GM21360 (cell line): Measurements from ENCODE around the gene ZNF678.
"Not testable (repeated sequence)": the region's sequence is repeated elsewhere in the genome, so short reads cannot be mapped to it uniquely, and the experiment has no call there.

Source experiments
- ATAC-seq: cut with Tn5 transposase; IDR thresholded peaks from one replicate; pipeline ENCODE4 v1.9.1; 2021; ENCODE audit warnings: mild to moderate bottlenecking, moderate library complexity; ENCODE audit not compliant: unreplicated experiment

Gene ZNF678

GRCh38 chr1:227710474-227710873 is 147.1 kb downstream of the ZNF678 start:
- not testable (repeated sequence) for ATAC-seq

- ATAC-seq, result peak; percentile 81
Measured at GRCh38 chr1:227712648-227713047, 149.3 kb downstream of the ZNF678 start.

GRCh38 chr1:227718932-227719331 is 155.6 kb downstream of the ZNF678 start:
- no peak for ATAC-seq

GRCh38 chr1:227723474-227723873 is 160.1 kb downstream of the ZNF678 start:
- no peak for ATAC-seq

- no peak for ATAC-seq
Measured at GRCh38 chr1:227725046-227725445, 161.7 kb downstream of the ZNF678 start.

GRCh38 chr1:227726318-227726717 is 163.0 kb downstream of the ZNF678 start:
- no peak for ATAC-seq
